Fibroblast of mammary gland (primary cell): ENCODE measurements around the gene COL2A1.
A peak's percentile ranks its signal among the peaks of the same experiment; 100 is the strongest.

Source experiments
- DNase-seq: peaks from one replicate; pipeline ENCODE4 v3.0.0-alpha.2; 2010; ENCODE audit warnings: low read depth
- H3K4me3 ChIP-seq: 2 replicates; pipeline ENCODE4 v1.5.1; 2011; ENCODE audit warnings: low read depth, mild to moderate bottlenecking, low read length, moderate library complexity; ENCODE audit not compliant: control insufficient read depth
- CTCF ChIP-seq: conservative IDR thresholded peaks from 2 replicates; pipeline ENCODE4 v1.5.1; 2011; ENCODE audit warnings: low read depth, low read length, inconsistent platforms; ENCODE audit not compliant: control insufficient read depth, insufficient read depth

COL2A1 gene

GRCh38 chr12:48002414-48002730 is 1.9 kb downstream of the COL2A1 start:
- peak overlapping the region; percentile 60 for H3K4me3 ChIP-seq
- DNase-seq: no peak
- no peak for TF ChIP-seq CTCF

GRCh38 chr12:48001505-48002413 is 2.5 kb downstream of the COL2A1 start:
- TF ChIP-seq CTCF: no peak
- peak overlapping the region; percentile 60 for H3K4me3 ChIP-seq
- DNase-seq: peak; percentile 26

- no peak for TF ChIP-seq CTCF
- peak; percentile 69 for DNase-seq
- H3K4me3 ChIP-seq: peak overlapping the region; percentile 60
Measured at GRCh38 chr12:48000878-48001504, 3.3 kb downstream of the COL2A1 start.

GRCh38 chr12:47999816-48000215 is 4.5 kb downstream of the COL2A1 start:
- DNase-seq: no peak
- no peak overlapping the region for H3K4me3 ChIP-seq
- TF ChIP-seq CTCF: no peak

- DNase-seq: no peak
- no peak for TF ChIP-seq CTCF
- H3K4me3 ChIP-seq: no peak overlapping the region
Measured at GRCh38 chr12:47997321-47997720, 7.0 kb downstream of the COL2A1 start.

GRCh38 chr12:47995981-47996401 is 8.3 kb downstream of the COL2A1 start:
- peak; percentile 58 for DNase-seq
- H3K4me3 ChIP-seq: no peak overlapping the region
- no peak for TF ChIP-seq CTCF
